ENCODE data around the gene SLC38A1.
A peak's percentile ranks its signal among the peaks of the same experiment; 100 is the strongest.
"Not testable (repeated sequence)": the region's sequence is repeated elsewhere in the genome, so short reads cannot be mapped to it uniquely, and the experiment has no call there.

Gene SLC38A1

GRCh38 chr12:46177837-46178608 lies 90.8 kb downstream of the SLC38A1 start:
- no peak overlapping the region for H3K27ac ChIP-seq
- no peak for DNase-seq (ENCODE audit: low read depth, low spot score)

GRCh38 chr12:46177025-46177424 lies 91.8 kb downstream of the SLC38A1 start:
- DNase-seq (ENCODE audit: low read depth, low spot score), result no peak
- no peak overlapping the region for H3K27ac ChIP-seq

- H3K27ac ChIP-seq, result no peak overlapping the region
Measured at GRCh38 chr12:46174919-46175318, 93.9 kb downstream of the SLC38A1 start.

GRCh38 chr12:46174061-46174662 lies 94.7 kb downstream of the SLC38A1 start:
- no peak for DNase-seq (ENCODE audit: low read depth, low spot score)
- H3K27ac ChIP-seq, result no peak overlapping the region

More at GRCh38 chr12:46174919-46175318, 93.9 kb downstream of the SLC38A1 start:
- DNase-seq (ENCODE audit: low read depth, low spot score), result no peak

GRCh38 chr12:46168426-46168825 lies 100.4 kb downstream of the SLC38A1 start:
- no peak for DNase-seq (ENCODE audit: low read depth, low spot score)
- H3K27ac ChIP-seq, result no peak overlapping the region

- DNase-seq (ENCODE audit: low read depth, low spot score), result no peak
- no peak overlapping the region for H3K27ac ChIP-seq
Measured at GRCh38 chr12:46167412-46167811, 101.4 kb downstream of the SLC38A1 start.

GRCh38 chr12:46165191-46165590 lies 103.7 kb downstream of the SLC38A1 start:
- no peak for DNase-seq (ENCODE audit: low read depth, low spot score)
- H3K27ac ChIP-seq, result no peak overlapping the region

- peak; percentile 51 for DNase-seq (ENCODE audit: low read depth, low spot score)
- peak overlapping the region; percentile 39 for H3K27ac ChIP-seq
Measured at GRCh38 chr12:46164186-46164761, 104.6 kb downstream of the SLC38A1 start.

GRCh38 chr12:46162549-46163076 lies 106.2 kb downstream of the SLC38A1 start:
- H3K27ac ChIP-seq; DNase-seq (ENCODE audit: low read depth, low spot score): not testable (repeated sequence)

- no peak for DNase-seq (ENCODE audit: low read depth, low spot score)
- H3K27ac ChIP-seq, result peak overlapping the region; percentile 71
Measured at GRCh38 chr12:46160981-46161690, 107.7 kb downstream of the SLC38A1 start.

- peak; percentile 84 for DNase-seq (ENCODE audit: low read depth, low spot score)
- H3K27ac ChIP-seq, result peak overlapping the region; percentile 71
Measured at GRCh38 chr12:46160101-46160980, 108.5 kb downstream of the SLC38A1 start.

GRCh38 chr12:46159309-46159901 lies 109.4 kb downstream of the SLC38A1 start:
- no peak for DNase-seq (ENCODE audit: low read depth, low spot score)
- H3K27ac ChIP-seq, result peak overlapping the region; percentile 71

GRCh38 chr12:46158501-46158900 lies 110.3 kb downstream of the SLC38A1 start:
- H3K27ac ChIP-seq, result no peak overlapping the region
- DNase-seq (ENCODE audit: low read depth, low spot score), result no peak

- no peak overlapping the region for H3K27ac ChIP-seq
- DNase-seq (ENCODE audit: low read depth, low spot score), result peak; percentile 16
Measured at GRCh38 chr12:46154221-46154985, 114.4 kb downstream of the SLC38A1 start.

- no peak for DNase-seq (ENCODE audit: low read depth, low spot score)
- H3K27ac ChIP-seq, result no peak overlapping the region
Measured at GRCh38 chr12:46153268-46153872, 115.5 kb downstream of the SLC38A1 start.

GRCh38 chr12:46152456-46152855 lies 116.4 kb downstream of the SLC38A1 start:
- DNase-seq (ENCODE audit: low read depth, low spot score), result no peak
- H3K27ac ChIP-seq, result no peak overlapping the region

- no peak overlapping the region for H3K27ac ChIP-seq
- no peak for DNase-seq (ENCODE audit: low read depth, low spot score)
Measured at GRCh38 chr12:46150735-46151134, 118.1 kb downstream of the SLC38A1 start.

GRCh38 chr12:46149905-46150304 lies 118.9 kb downstream of the SLC38A1 start:
- H3K27ac ChIP-seq, result no peak overlapping the region
- no peak for DNase-seq (ENCODE audit: low read depth, low spot score)

Data from epithelial cell of prostate (primary cell).